ENCODE data around the gene NDUFA11.

The NDUFA11 gene

GRCh38 chr19:5893907-5894703, 9.5 kb downstream of the NDUFA11 start:
- Histone ChIP-seq H3K4me1 (ENCODE audit: control insufficient read depth, low read depth, low read length) (no peaks in the 10 kb centered on the region), H3K23ac (ENCODE audit: low read length) (no peak overlapping the region), H3K36me3 (ENCODE audit: control insufficient read depth, insufficient read depth, low read length) (peaks cover 4% of the 10 kb centered on the region), H3K79me2 (ENCODE audit: control insufficient read depth, insufficient read depth, low read length) (no peaks in the 10 kb centered on the region), H3K9ac (ENCODE audit: low read length) (no peak overlapping the region), H4K5ac (ENCODE audit: low read length) (no peak overlapping the region), H3K79me1 (ENCODE audit: low read length) (peaks cover 2% of the 10 kb centered on the region), H2BK15ac (replicated peaks; ENCODE audit: low read depth) (no peak overlapping the region), H3K4me3 (ENCODE audit: low read length) (no peak overlapping the region), H4K8ac (ENCODE audit: low read depth, low read length) (no peak overlapping the region), H3K4ac (ENCODE audit: low read depth, low read length) (no peak overlapping the region), H3K18ac (ENCODE audit: low read length) (no peak overlapping the region), H2BK120ac (ENCODE audit: low read depth, low read length) (no peak overlapping the region), H3K27ac (ENCODE audit: low read depth, low read length) (no peak overlapping the region), H2AK5ac (ENCODE audit: low read length) (no peak overlapping the region), H3K4me2 (ENCODE audit: low read length) (no peak overlapping the region), H2BK5ac (ENCODE audit: low read length) (no peak overlapping the region), H3K56ac (ENCODE audit: low read length) (no peak overlapping the region), H3K27me3 (ENCODE audit: insufficient read depth, low read length, poor library complexity) (no peaks in the 10 kb centered on the region)
- WGBS (ENCODE audit: extremely low coverage, insufficient coverage, low lambda C conversion rate), result no CpG with 5 or more reads among the region's 28 CpGs
- DNase-seq, result no peak

GRCh38 chr19:5893296-5893903, 10.2 kb downstream of the NDUFA11 start:
- Histone ChIP-seq H3K18ac (ENCODE audit: low read length) (no peak overlapping the region), H3K27ac (ENCODE audit: low read depth, low read length) (no peak overlapping the region), H2AK5ac (ENCODE audit: low read length) (no peak overlapping the region), H3K23ac (ENCODE audit: low read length) (no peak overlapping the region), H2BK120ac (ENCODE audit: low read depth, low read length) (no peak overlapping the region), H3K79me2 (ENCODE audit: control insufficient read depth, insufficient read depth, low read length) (no peaks in the 10 kb centered on the region), H3K4me2 (ENCODE audit: low read length) (no peak overlapping the region), H3K4me1 (ENCODE audit: control insufficient read depth, low read depth, low read length) (no peaks in the 10 kb centered on the region), H3K9ac (ENCODE audit: low read length) (no peak overlapping the region), H4K5ac (ENCODE audit: low read length) (no peak overlapping the region), H3K4ac (ENCODE audit: low read depth, low read length) (no peak overlapping the region), H2BK5ac (ENCODE audit: low read length) (no peak overlapping the region), H3K27me3 (ENCODE audit: insufficient read depth, low read length, poor library complexity) (no peaks in the 10 kb centered on the region), H4K8ac (ENCODE audit: low read depth, low read length) (no peak overlapping the region), H3K36me3 (ENCODE audit: control insufficient read depth, insufficient read depth, low read length) (peaks cover 4% of the 10 kb centered on the region), H3K56ac (ENCODE audit: low read length) (no peak overlapping the region), H3K4me3 (ENCODE audit: low read length) (no peak overlapping the region), H3K79me1 (ENCODE audit: low read length) (peaks cover 2% of the 10 kb centered on the region), H2BK15ac (replicated peaks; ENCODE audit: low read depth) (no peak overlapping the region)
- no peak for DNase-seq
- WGBS (ENCODE audit: extremely low coverage, insufficient coverage, low lambda C conversion rate), result no CpG with 5 or more reads among the region's 13 CpGs

GRCh38 chr19:5892772-5893275, 10.8 kb downstream of the NDUFA11 start:
- Histone ChIP-seq H3K18ac (ENCODE audit: low read length) (no peak overlapping the region), H2BK5ac (ENCODE audit: low read length) (no peak overlapping the region), H3K56ac (ENCODE audit: low read length) (no peak overlapping the region), H3K79me1 (ENCODE audit: low read length) (no peaks in the 10 kb centered on the region), H3K9ac (ENCODE audit: low read length) (no peak overlapping the region), H3K4me1 (ENCODE audit: control insufficient read depth, low read depth, low read length) (no peaks in the 10 kb centered on the region), H3K36me3 (ENCODE audit: control insufficient read depth, insufficient read depth, low read length) (peaks cover 4% of the 10 kb centered on the region), H3K27me3 (ENCODE audit: insufficient read depth, low read length, poor library complexity) (no peaks in the 10 kb centered on the region), H3K4me3 (ENCODE audit: low read length) (no peak overlapping the region), H3K23ac (ENCODE audit: low read length) (no peak overlapping the region), H3K79me2 (ENCODE audit: control insufficient read depth, insufficient read depth, low read length) (no peaks in the 10 kb centered on the region), H2BK15ac (replicated peaks; ENCODE audit: low read depth) (no peak overlapping the region), H2AK5ac (ENCODE audit: low read length) (no peak overlapping the region), H4K5ac (ENCODE audit: low read length) (no peak overlapping the region), H3K4me2 (ENCODE audit: low read length) (no peak overlapping the region), H3K4ac (ENCODE audit: low read depth, low read length) (no peak overlapping the region), H4K8ac (ENCODE audit: low read depth, low read length) (no peak overlapping the region), H3K27ac (ENCODE audit: low read depth, low read length) (no peak overlapping the region), H2BK120ac (ENCODE audit: low read depth, low read length) (no peak overlapping the region)
- no CpG with 5 or more reads among the region's 15 CpGs for WGBS (ENCODE audit: extremely low coverage, insufficient coverage, low lambda C conversion rate)
- DNase-seq, result no peak

GRCh38 chr19:5891938-5892771, 11.4 kb downstream of the NDUFA11 start:
- whole genome bisulfite sequencing (ENCODE audit: extremely low coverage, insufficient coverage, low lambda C conversion rate), result no CpG with 5 or more reads among the region's 48 CpGs
- H2BK15ac ChIP-seq (replicated peaks; ENCODE audit: low read depth), result no peak overlapping the region
- H3K18ac ChIP-seq (ENCODE audit: low read length), result no peak overlapping the region
- H3K4ac ChIP-seq (ENCODE audit: low read depth, low read length), result no peak overlapping the region
- peak overlapping the region; percentile 42 for H3K56ac ChIP-seq (ENCODE audit: low read length)
- H4K5ac ChIP-seq (ENCODE audit: low read length), result no peak overlapping the region
- no peak overlapping the region for H2BK120ac ChIP-seq (ENCODE audit: low read depth, low read length)
- H3K27me3 ChIP-seq (ENCODE audit: insufficient read depth, low read length, poor library complexity), result no peaks in the 10 kb centered on the region
- H3K27ac ChIP-seq (ENCODE audit: low read depth, low read length), result no peak overlapping the region
- no peak overlapping the region for H2AK5ac ChIP-seq (ENCODE audit: low read length)
- no peak overlapping the region for H3K23ac ChIP-seq (ENCODE audit: low read length)
- H3K79me2 ChIP-seq (ENCODE audit: control insufficient read depth, insufficient read depth, low read length), result no peaks in the 10 kb centered on the region
- DNase-seq, result peak; percentile 37
- H4K8ac ChIP-seq (ENCODE audit: low read depth, low read length), result no peak overlapping the region
- peaks cover 4% of the 10 kb centered on the region for H3K36me3 ChIP-seq (ENCODE audit: control insufficient read depth, insufficient read depth, low read length)
- no peak overlapping the region for H3K4me3 ChIP-seq (ENCODE audit: low read length)
- H3K4me1 ChIP-seq (ENCODE audit: control insufficient read depth, low read depth, low read length), result no peaks in the 10 kb centered on the region
- no peak overlapping the region for H3K4me2 ChIP-seq (ENCODE audit: low read length)
- H2BK5ac ChIP-seq (ENCODE audit: low read length), result no peak overlapping the region
- no peak overlapping the region for H3K9ac ChIP-seq (ENCODE audit: low read length)
- no peaks in the 10 kb centered on the region for H3K79me1 ChIP-seq (ENCODE audit: low read length)

GRCh38 chr19:5891572-5891937, 12.0 kb downstream of the NDUFA11 start:
- Histone ChIP-seq H3K4ac (ENCODE audit: low read depth, low read length) (no peak overlapping the region), H3K56ac (ENCODE audit: low read length) (no peak overlapping the region), H3K4me1 (ENCODE audit: control insufficient read depth, low read depth, low read length) (no peaks in the 10 kb centered on the region), H3K23ac (ENCODE audit: low read length) (no peak overlapping the region), H4K5ac (ENCODE audit: low read length) (no peak overlapping the region), H3K27ac (ENCODE audit: low read depth, low read length) (no peak overlapping the region), H3K79me2 (ENCODE audit: control insufficient read depth, insufficient read depth, low read length) (no peaks in the 10 kb centered on the region), H3K4me2 (ENCODE audit: low read length) (no peak overlapping the region), H3K4me3 (ENCODE audit: low read length) (no peak overlapping the region), H3K79me1 (ENCODE audit: low read length) (no peaks in the 10 kb centered on the region), H3K18ac (ENCODE audit: low read length) (no peak overlapping the region), H4K8ac (ENCODE audit: low read depth, low read length) (no peak overlapping the region), H2BK15ac (replicated peaks; ENCODE audit: low read depth) (no peak overlapping the region), H2AK5ac (ENCODE audit: low read length) (no peak overlapping the region), H2BK5ac (ENCODE audit: low read length) (no peak overlapping the region), H3K36me3 (ENCODE audit: control insufficient read depth, insufficient read depth, low read length) (peaks cover 1% of the 10 kb centered on the region), H3K9ac (ENCODE audit: low read length) (no peak overlapping the region), H2BK120ac (ENCODE audit: low read depth, low read length) (no peak overlapping the region), H3K27me3 (ENCODE audit: insufficient read depth, low read length, poor library complexity) (no peaks in the 10 kb centered on the region)
- no peak for DNase-seq
- no CpG with 5 or more reads among the region's 4 CpGs for WGBS (ENCODE audit: extremely low coverage, insufficient coverage, low lambda C conversion rate)
